ENCODE measurements around the gene G6PC3.

DNA sequence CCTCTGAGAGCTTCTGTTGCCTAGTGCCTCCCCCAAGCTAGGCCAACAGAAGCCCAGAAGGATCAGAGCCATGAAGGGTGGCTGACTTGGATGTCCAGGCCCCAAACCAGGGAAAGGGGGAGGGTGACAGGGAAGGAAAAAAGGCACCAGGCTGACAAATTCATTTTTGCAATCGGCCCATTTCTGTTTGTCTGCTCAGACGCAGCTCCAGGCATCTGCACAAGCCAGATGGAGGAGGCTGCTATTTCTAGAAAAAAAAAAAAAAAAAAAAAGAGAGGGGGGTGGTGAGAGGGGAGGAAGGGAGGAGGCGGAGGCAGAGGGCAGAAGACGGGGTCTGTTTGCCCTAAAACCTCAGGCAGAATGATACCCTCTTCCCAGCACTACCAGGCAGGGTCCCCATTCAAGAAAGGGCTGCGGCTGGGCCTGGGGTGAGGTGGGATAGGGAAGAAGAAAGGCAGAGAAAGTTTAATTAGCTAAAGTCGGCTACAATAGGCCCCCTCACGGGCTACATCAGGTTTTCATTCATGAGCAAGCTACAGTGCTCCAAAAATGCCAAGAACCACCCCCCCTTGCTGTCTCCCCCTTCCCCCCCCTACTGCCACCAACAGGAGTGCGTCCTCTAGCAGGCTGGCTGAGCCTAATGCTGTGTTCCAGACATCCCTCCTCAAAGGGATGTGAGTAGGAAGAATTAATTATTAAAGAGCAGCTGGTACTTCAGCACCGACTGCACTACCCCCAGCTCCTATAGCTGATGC is 50.5 kb downstream of the G6PC3 start:
- no peak for TF ChIP-seq POLR2AphosphoS5 (IDR thresholded peaks at IDR 0.05; ENCODE audit: low read depth, low read length)
- no peak for TF ChIP-seq POLR2A (IDR thresholded peaks at IDR 0.05; ENCODE audit: low read depth, low read length)
- no peak for TF ChIP-seq TAF1 (IDR thresholded peaks at IDR 0.05; ENCODE audit: borderline replicate concordance, low read depth, low read length)
